ENCODE data around the gene ANGPT4. TPM values are rescaled to one million over a fixed set of nuclear protein-coding genes. Genes with fewer than 3 reads are reported as not detected.

Gene ANGPT4
- polyA plus RNA-seq, 6 donors from 2014 or later: not detected

GRCh38 chr20:840858-841567 lies 75.1 kb downstream of the ANGPT4 start:
- ATAC-seq (ENCODE audit: low read depth in 2 of 2) (no peak), DNase-seq (no peak)
- peaks cover 0 to 9% (median 4%) of the 10 kb centered on the region in 3 donors for H3K27me3 Mint-ChIP-seq
- peak overlapping the region in 1 of 6 donors; percentile 15 for H3K27ac Mint-ChIP-seq
- peaks cover 0 to 5% (median 0%) of the 10 kb centered on the region in 7 donors for H3K9me3 Mint-ChIP-seq
- H3K36me3 Mint-ChIP-seq: peaks cover 6 to 8% of the 10 kb centered on the region in 2 donors
- H3K4me3 Mint-ChIP-seq: peak overlapping the region in 7 of 8 donors; percentile 47 to 80 (median 69)
- H3K4me1 Mint-ChIP-seq: peaks cover 38 to 58% (median 51%) of the 10 kb centered on the region in 3 donors

GRCh38 chr20:840503-840857 lies 75.7 kb downstream of the ANGPT4 start:
- H3K4me1 Mint-ChIP-seq: peaks cover 38 to 58% (median 51%) of the 10 kb centered on the region in 3 donors
- H3K9me3 Mint-ChIP-seq: peaks cover 0 to 5% (median 0%) of the 10 kb centered on the region in 7 donors
- no peak for ATAC-seq (ENCODE audit: low read depth in 2 of 2)
- H3K4me3 Mint-ChIP-seq: peak overlapping the region; percentile 20 to 73 (median 68)
- DNase-seq: no peak
- H3K36me3 Mint-ChIP-seq: peaks cover 6 to 8% of the 10 kb centered on the region in 2 donors
- peak overlapping the region in 2 of 6 donors; percentile 12 to 15 for H3K27ac Mint-ChIP-seq
- H3K27me3 Mint-ChIP-seq: peaks cover 0 to 9% (median 4%) of the 10 kb centered on the region in 3 donors

- DNase-seq (no peak), ATAC-seq (ENCODE audit: low read depth in 2 of 2) (no peak)
- H3K36me3 Mint-ChIP-seq: peaks cover 6 to 8% of the 10 kb centered on the region in 2 donors
- H3K27ac Mint-ChIP-seq: no peak overlapping the region
- peaks cover 0 to 9% (median 4%) of the 10 kb centered on the region in 3 donors for H3K27me3 Mint-ChIP-seq
- peaks cover 0 to 5% (median 0%) of the 10 kb centered on the region in 7 donors for H3K9me3 Mint-ChIP-seq
- peak overlapping the region in 5 of 8 donors; percentile 22 to 69 (median 36) for H3K4me3 Mint-ChIP-seq
- peaks cover 44 to 66% (median 52%) of the 10 kb centered on the region in 3 donors for H3K4me1 Mint-ChIP-seq
These were observed 76.5 kb downstream of the ANGPT4 start for GRCh38 chr20:839626-840025.

GRCh38 chr20:839015-839414 lies 77.1 kb downstream of the ANGPT4 start:
- H3K4me3 Mint-ChIP-seq: peak overlapping the region in 1 of 8 donors; percentile 9
- peaks cover 6 to 8% of the 10 kb centered on the region in 2 donors for H3K36me3 Mint-ChIP-seq
- peaks cover 45 to 66% (median 52%) of the 10 kb centered on the region in 3 donors for H3K4me1 Mint-ChIP-seq
- H3K9me3 Mint-ChIP-seq: peaks cover 0 to 5% (median 0%) of the 10 kb centered on the region in 7 donors
- DNase-seq: no peak
- ATAC-seq (ENCODE audit: low read depth in 2 of 2): no peak
- H3K27me3 Mint-ChIP-seq: peaks cover 0 to 9% (median 0%) of the 10 kb centered on the region in 3 donors
- no peak overlapping the region for H3K27ac Mint-ChIP-seq

- Mint-ChIP-seq H3K36me3 (peaks cover 6 to 8% of the 10 kb centered on the region in 2 donors), H3K4me3 (peak overlapping the region in 2 of 8 donors; percentile 68 to 72), H3K9me3 (peaks cover 0 to 5% (median 0%) of the 10 kb centered on the region in 7 donors), H3K27me3 (peaks cover 0 to 4% (median 0%) of the 10 kb centered on the region in 3 donors), H3K27ac (peak overlapping the region in 1 of 6 donors; percentile 8), H3K4me1 (peaks cover 44 to 55% (median 53%) of the 10 kb centered on the region in 3 donors)
- ATAC-seq (ENCODE audit: low read depth in 2 of 2) (no peak), DNase-seq (no peak)
These were observed 79.9 kb downstream of the ANGPT4 start for GRCh38 chr20:836190-836589.

GRCh38 chr20:835608-836045 lies 80.5 kb downstream of the ANGPT4 start:
- no peak for DNase-seq
- ATAC-seq (ENCODE audit: low read depth in 2 of 2): no peak
- Mint-ChIP-seq H3K4me1 (peaks cover 44 to 54% (median 51%) of the 10 kb centered on the region in 3 donors), H3K9me3 (peaks cover 0 to 5% (median 0%) of the 10 kb centered on the region in 7 donors), H3K36me3 (peaks cover 6 to 8% of the 10 kb centered on the region in 2 donors), H3K4me3 (peak overlapping the region; percentile 32 to 95 (median 83)), H3K27me3 (peaks cover 0 to 3% (median 0%) of the 10 kb centered on the region in 3 donors), H3K27ac (peak overlapping the region in 4 of 6 donors; percentile 10 to 93 (median 40))

GRCh38 chr20:834151-834746 lies 81.9 kb downstream of the ANGPT4 start:
- H3K4me3 Mint-ChIP-seq: peak overlapping the region; percentile 82 to 95 (median 94)
- H3K36me3 Mint-ChIP-seq: peaks cover 6 to 8% of the 10 kb centered on the region in 2 donors
- H3K27me3 Mint-ChIP-seq: no peaks in the 10 kb centered on the region
- DNase-seq (no peak), ATAC-seq (ENCODE audit: low read depth in 2 of 2) (no peak)
- H3K27ac Mint-ChIP-seq: peak overlapping the region; percentile 91 to 95 (median 93)
- peaks cover 39 to 48% (median 47%) of the 10 kb centered on the region in 3 donors for H3K4me1 Mint-ChIP-seq
- H3K9me3 Mint-ChIP-seq: peaks cover 0 to 5% (median 0%) of the 10 kb centered on the region in 7 donors

GRCh38 chr20:833450-834150 lies 82.5 kb downstream of the ANGPT4 start, which contains the start of gene FAM110A:
FAM110A (plus strand) TSS chr20:833715; CDS start chr20:844805, 11,090 bp downstream.
- Mint-ChIP-seq H3K4me1 (peaks cover 39 to 47% (median 47%) of the 10 kb centered on the region in 3 donors), H3K36me3 (peaks cover 6 to 8% of the 10 kb centered on the region in 2 donors), H3K27me3 (no peaks in the 10 kb centered on the region), H3K9me3 (peaks cover 0 to 5% (median 0%) of the 10 kb centered on the region in 7 donors), H3K27ac (peak within 1 kb of the TSS; percentile 91 to 95 (median 94)), H3K4me3 (peak within 1 kb of the TSS; percentile 82 to 95 (median 94))
- peak; percentile 96 for DNase-seq
- peak; percentile 93 to 94 for ATAC-seq (ENCODE audit: low read depth in 2 of 2)

- ATAC-seq (ENCODE audit: low read depth in 2 of 2) (peak in 1 of 2 donors; percentile 3), DNase-seq (no peak)
- Mint-ChIP-seq H3K36me3 (peaks cover 6 to 8% of the 10 kb centered on the region in 2 donors), H3K4me3 (peak overlapping the region; percentile 82 to 95 (median 94)), H3K27me3 (no peaks in the 10 kb centered on the region), H3K27ac (peak overlapping the region; percentile 85 to 95 (median 94)), H3K9me3 (peaks cover 0 to 5% (median 0%) of the 10 kb centered on the region in 7 donors), H3K4me1 (peaks cover 35 to 43% (median 42%) of the 10 kb centered on the region in 3 donors)
These were observed 83.0 kb downstream of the ANGPT4 start for GRCh38 chr20:833121-833449.

GRCh38 chr20:831956-832355 lies 84.2 kb downstream of the ANGPT4 start:
- Mint-ChIP-seq H3K27ac (peak overlapping the region in 1 of 6 donors; percentile 21), H3K9me3 (no peaks in the 10 kb centered on the region), H3K36me3 (no peaks in the 10 kb centered on the region), H3K4me3 (peak overlapping the region in 1 of 8 donors; percentile 49), H3K4me1 (peaks cover 29 to 35% (median 34%) of the 10 kb centered on the region in 3 donors), H3K27me3 (no peaks in the 10 kb centered on the region)
- no peak for DNase-seq
- ATAC-seq (ENCODE audit: low read depth in 2 of 2): no peak

- Mint-ChIP-seq H3K27ac (no peak overlapping the region), H3K36me3 (no peaks in the 10 kb centered on the region), H3K9me3 (no peaks in the 10 kb centered on the region), H3K4me1 (peaks cover 23 to 29% (median 27%) of the 10 kb centered on the region in 3 donors), H3K27me3 (no peaks in the 10 kb centered on the region), H3K4me3 (peak overlapping the region in 1 of 8 donors; percentile 49)
- DNase-seq (no peak), ATAC-seq (ENCODE audit: low read depth in 2 of 2) (no peak)
These were observed 84.9 kb downstream of the ANGPT4 start for GRCh38 chr20:831251-831650.

- ATAC-seq (ENCODE audit: low read depth in 2 of 2): no peak
- H3K9me3 Mint-ChIP-seq: no peaks in the 10 kb centered on the region
- no peaks in the 10 kb centered on the region for H3K36me3 Mint-ChIP-seq
- DNase-seq: no peak
- no peak overlapping the region for H3K27ac Mint-ChIP-seq
- H3K4me3 Mint-ChIP-seq: no peak overlapping the region
- peaks cover 0 to 6% (median 4%) of the 10 kb centered on the region in 3 donors for H3K27me3 Mint-ChIP-seq
- H3K4me1 Mint-ChIP-seq: peaks cover 12 to 18% (median 17%) of the 10 kb centered on the region in 3 donors
These were observed 86.1 kb downstream of the ANGPT4 start for GRCh38 chr20:830011-830521.

All from naive B cell (primary cell).